OCI-LY7 (cell line): ENCODE measurements around the gene VPS72. TPM values are rescaled to one million over a fixed set of nuclear protein-coding genes. Genes with fewer than 3 reads are reported as not detected.
A peak's percentile ranks its signal among the peaks of the same experiment; 100 is the strongest.

Source experiments
- BruUV-seq: library from RNA; stranded (reverse); fragments of 400-500 nt; replicated peaks from 2 replicates; lab custom pipeline; 2021; lab: Mats Ljungman, UMichigan
- CTCF ChIA-PET: fragments of 300-600 bp; sonication (Branson Sonifier 250); formaldehyde crosslinking; loops from one replicate; lab custom pipeline; 2022; ENCODE audit warnings: antibody characterized with exemption; ENCODE audit not compliant: unreplicated experiment; lab: Charles Lee
- POLR2A ChIA-PET: fragments of 300-600 bp; sonication (Branson Sonifier 250); formaldehyde crosslinking; loops from one replicate; lab custom pipeline; 2022; ENCODE audit warnings: antibody characterized with exemption; lab: Charles Lee
- DNase-seq: peaks from one replicate; pipeline ENCODE4 v3.0.0-alpha.2; 2015; ENCODE audit warnings: low spot score
- H2AFZ ChIP-seq: fragments of 200-600 bp; sonication (generic), shearing (Covaris generic); 2 replicates; pipeline ENCODE4 v1.6.1; 2014; ENCODE audit warnings: mild to moderate bottlenecking, antibody characterized with exemption, low read length, moderate library complexity
- H3K27ac ChIP-seq: fragments of 200-600 bp; sonication (generic); 2 replicates; pipeline ENCODE4 v1.5.1; 2014; ENCODE audit warnings: mixed run types, low read depth, mild to moderate bottlenecking, moderate library complexity, low read length, inconsistent platforms; ENCODE audit not compliant: poor library complexity, severe bottlenecking
- H3K36me3 ChIP-seq: fragments of 200-600 bp; sonication (generic); 2 replicates; pipeline ENCODE4 v1.6.1; 2014; ENCODE audit warnings: mild to moderate bottlenecking, antibody characterized with exemption, low read length, moderate library complexity, mixed read lengths; ENCODE audit not compliant: insufficient read depth
- H3K4me1 ChIP-seq: fragments of 200-600 bp; sonication (generic); 2 replicates; pipeline ENCODE4 v1.5.1; 2014; ENCODE audit warnings: mild to moderate bottlenecking, low read length; ENCODE audit not compliant: insufficient read depth, poor library complexity, severe bottlenecking
- H3K4me2 ChIP-seq: fragments of 200-600 bp; sonication (generic); 2 replicates; pipeline ENCODE4 v1.6.1; 2014; ENCODE audit warnings: mild to moderate bottlenecking, low read length
- H3K4me3 ChIP-seq: fragments of 200-600 bp; sonication (generic); 2 replicates; pipeline ENCODE4 v1.5.1; 2014; ENCODE audit warnings: mild to moderate bottlenecking, low read depth, low read length; ENCODE audit not compliant: poor library complexity, severe bottlenecking
- H3K79me2 ChIP-seq: fragments of 200-600 bp; sonication (generic); 2 replicates; pipeline ENCODE4 v1.6.1; 2016; ENCODE audit warnings: low read depth, mild to moderate bottlenecking, low read length, moderate library complexity, mixed read lengths; ENCODE audit not compliant: insufficient read depth
- H3K9me2 ChIP-seq: fragments of 200-600 bp; sonication (generic); 2 replicates; pipeline ENCODE4 v1.6.1; 2016; ENCODE audit warnings: mild to moderate bottlenecking, low read length, mixed read lengths; ENCODE audit not compliant: insufficient read depth
- H3K9me3 ChIP-seq: fragments of 200-600 bp; sonication (generic); 2 replicates; pipeline ENCODE4 v1.6.1; 2014; ENCODE audit warnings: mild to moderate bottlenecking, mixed run types, low read length, mixed read lengths
- H4K20me1 ChIP-seq: fragments of 200-600 bp; sonication (generic); 2 replicates; pipeline ENCODE4 v1.6.1; 2014; ENCODE audit warnings: mild to moderate bottlenecking, antibody characterized with exemption, low read length, moderate library complexity, mixed read lengths; ENCODE audit not compliant: insufficient read depth
- CTCF ChIP-seq: fragments of 200-600 bp; sonication (generic); conservative IDR thresholded peaks from 2 replicates; pipeline ENCODE4 v1.5.1; 2014; ENCODE audit warnings: mild to moderate bottlenecking, antibody characterized with exemption, low read length, moderate library complexity, mixed read lengths
- EZH2phosphoT487 ChIP-seq: fragments of 200-600 bp; sonication (generic); IDR thresholded peaks from 2 replicates; pipeline ENCODE4 v1.6.1; 2018; ENCODE audit warnings: low read depth, borderline replicate concordance, mild to moderate bottlenecking, mixed run types, antibody characterized with exemption, low read length, moderate library complexity, mixed read lengths
- intact Hi-C: fragments of 100-400 bp; cut with micrococcal nuclease; formaldehyde crosslinking; loops from one replicate; pipeline ENCODE4 v1.10.0; 2022; ENCODE audit not compliant: unreplicated experiment
- total RNA-seq, 2 experiments: library from RNA; depleted of rRNA in 1 of 2; stranded (reverse); fragments of >200 nt in 1 of 2; shearing (Covaris generic) in 1 of 2; gene quantifications; 2 replicates each; pipeline ENCODE4 v1.2.3, GENCODE V29; 2014 to 2022

VPS72 gene
- total RNA-seq, 2 experiments from 2014 or later, result 51.1 to 54.3 TPM

GRCh38 chr1:151147665-151148064, 42.3 kb downstream of the VPS72 start:
- no peak for TF ChIP-seq CTCF
- no peak for TF ChIP-seq EZH2phosphoT487
- intact Hi-C loops, result no loop called here

GRCh38 chr1:151147132-151147503, 42.9 kb downstream of the VPS72 start:
- no peak overlapping the region for H3K27ac ChIP-seq
- CTCF ChIA-PET, result no interaction called here
- H3K4me2 ChIP-seq, result peak overlapping the region; percentile 96
- no peaks in the 10 kb centered on the region for H4K20me1 ChIP-seq
- H3K36me3 ChIP-seq, result no peaks in the 10 kb centered on the region
- no peaks in the 10 kb centered on the region for H3K9me3 ChIP-seq
- H3K4me1 ChIP-seq, result peaks cover 37% of the 10 kb centered on the region
- H3K79me2 ChIP-seq, result no peaks in the 10 kb centered on the region
- POLR2A ChIA-PET, result no interaction called here
- peak overlapping the region; percentile 71 for H3K4me3 ChIP-seq
- no peak for TF ChIP-seq CTCF
- TF ChIP-seq EZH2phosphoT487, result no peak
- intact Hi-C loops, result no loop called here
- H2AFZ ChIP-seq, result peak overlapping the region; percentile 79
- DNase-seq, result no peak
- no TSS peak for BruUV-seq
- H3K9me2 ChIP-seq, result no peaks in the 10 kb centered on the region

More at GRCh38 chr1:151147665-151148064, 42.3 kb downstream of the VPS72 start:
- POLR2A ChIA-PET, result no interaction called here
- Histone ChIP-seq H3K4me3 (no peak overlapping the region), H3K27ac (no peak overlapping the region), H4K20me1 (no peaks in the 10 kb centered on the region), H3K4me1 (peaks cover 32% of the 10 kb centered on the region), H3K9me2 (no peaks in the 10 kb centered on the region), H2AFZ (no peak overlapping the region), H3K79me2 (no peaks in the 10 kb centered on the region), H3K4me2 (no peak overlapping the region), H3K36me3 (no peaks in the 10 kb centered on the region), H3K9me3 (no peaks in the 10 kb centered on the region)
- CTCF ChIA-PET, result interaction anchor here (1.6 kb wide), 1 partner anchor 9 kb away, joined by 5 read pairs; the partner anchor contains the start of gene TNFAIP8L2
- BruUV-seq, result no TSS peak
- no peak for DNase-seq

- Histone ChIP-seq H3K9me2 (no peaks in the 10 kb centered on the region), H3K36me3 (no peaks in the 10 kb centered on the region), H3K4me1 (peaks cover 37% of the 10 kb centered on the region), H2AFZ (peak within 1 kb of the TSS; percentile 79), H3K4me2 (peak within 1 kb of the TSS; percentile 96), H3K79me2 (no peaks in the 10 kb centered on the region), H3K9me3 (no peaks in the 10 kb centered on the region), H3K4me3 (peak within 1 kb of the TSS; percentile 71), H3K27ac (no peak within 1 kb of the TSS), H4K20me1 (no peaks in the 10 kb centered on the region)
- ChIA-PET POLR2A (no interaction called here), CTCF (no interaction called here)
- TF ChIP-seq CTCF (no peak), EZH2phosphoT487 (no peak)
- no TSS peak for BruUV-seq
- intact Hi-C loops, result no loop called here
- DNase-seq, result peak; percentile 85
Observed at GRCh38 chr1:151146412-151147131, 43.4 kb downstream of the VPS72 start, which contains the start of gene SEMA6C. Gene SEMA6C, minus strand, starts transcription at chr1:151146631. Its CDS starts 4,010 bp downstream, at chr1:151142621.
